ENCODE results near the gene MAN2A2. TPM values are rescaled to one million over a fixed set of nuclear protein-coding genes. Genes with fewer than 3 reads are reported as not detected.
A peak's percentile ranks its signal among the peaks of the same experiment; 100 is the strongest.

Gene MAN2A2
- total and polyA plus RNA-seq, 2 of the 8 experiments (the other 6 are each of a cell fraction or from before 2014, with no cell fraction given): 23.1 to 29.7 TPM

GRCh38 chr15:90932660-90932991, 29.5 kb downstream of the MAN2A2 start:
- peak overlapping the region in 2 of 4 experiments; percentile 58 to 82; a peak in 4 of 8 replicates for H3K4me3 ChIP-seq (ENCODE audit: extremely low read depth in 1 of 4, insufficient read depth in 2 of 4, low read depth in 3 of 4, low read length in 4 of 4)
- H2BK120ac ChIP-seq (replicated peaks; ENCODE audit: low read depth, low read length): no peak overlapping the region
- no peak overlapping the region for H4K5ac ChIP-seq (ENCODE audit: insufficient read length, low read depth, low read length)
- H3K14ac ChIP-seq (ENCODE audit: insufficient read length): no peak overlapping the region
- no peak overlapping the region; a peak in 1 of 7 replicates for H3K9ac ChIP-seq (replicated peaks in 1 of 4; ENCODE audit: extremely low read depth in 1 of 4, low read depth in 3 of 4, low read length in 3 of 4)
- no peak overlapping the region for H4K8ac ChIP-seq (ENCODE audit: extremely low read depth, insufficient read depth, low read length)
- peaks cover 0 to 4% (median 1%) of the 10 kb centered on the region in 4 experiments; a peak in 1 of 8 replicates for H3K36me3 ChIP-seq (ENCODE audit: control insufficient read depth in 2 of 4, insufficient read depth in 4 of 4, low read length in 3 of 4)
- no peak for TF ChIP-seq NANOG (IDR thresholded peaks at IDR 0.05; ENCODE audit: insufficient read depth, low read depth, low read length, poor library complexity, severe bottlenecking)
- no peak for TF ChIP-seq ATF2 (IDR thresholded peaks at IDR 0.05; ENCODE audit: low read length)
- TF ChIP-seq MAFK (IDR thresholded peaks at IDR 0.05; ENCODE audit: low read depth, low read length): no peak
- no peak for TF ChIP-seq CTBP2 (IDR thresholded peaks at IDR 0.05; ENCODE audit: borderline replicate concordance, insufficient read depth, insufficient read length, low read length)
- ChIA-PET CTCF (ENCODE audit: partially characterized antibody) (interaction anchor here (0.7 to 20.7 kb wide), 44 partner anchors 10 to 920 kb away, joined by 3 to 306 read pairs (median 5); partner anchors contain the start of genes BLM, FES, FURIN and MAN2A2), POLR2A (ENCODE audit: partially characterized antibody) (interaction anchor here (0.8 to 5.0 kb wide), 5 partner anchors 11 to 62 kb away, joined by 3 to 24 read pairs (median 12); partner anchors contain the start of genes MAN2A2 and RCCD1)
- no peaks in the 10 kb centered on the region for H3K79me2 ChIP-seq (ENCODE audit: control insufficient read depth in 1 of 2, insufficient read depth in 2 of 2, low read length in 2 of 2)
- peaks cover 11% of the 10 kb centered on the region; the same call in 1 of the 2 replicates for H3K23me2 ChIP-seq (ENCODE audit: low read depth, low read length)
- H3K9me3 ChIP-seq (ENCODE audit: insufficient read depth in 2 of 2, low read depth in 1 of 2, low read length in 1 of 2): no peaks in the 10 kb centered on the region
- H3K18ac ChIP-seq (ENCODE audit: extremely low read depth, low read length): no peak overlapping the region
- H2BK12ac ChIP-seq (ENCODE audit: low read depth, low read length): 0 out of 2 replicates have a peak overlapping the region, but pooled peaks have one; percentile 27
- no peak overlapping the region for H3K27ac ChIP-seq (ENCODE audit: low read depth, low read length)
- peak overlapping the region; percentile 47 to 93 for H3K4me2 ChIP-seq (ENCODE audit: insufficient read depth in 1 of 2, low read depth in 2 of 2, low read length in 2 of 2)
- FAIRE-seq: no peak
- no peak for DNase-seq (ENCODE audit: low read depth in 1 of 2, low spot score in 2 of 2)
- no peak overlapping the region for H3K56ac ChIP-seq (replicated peaks; ENCODE audit: insufficient read length, low read depth, low read length)
- no peaks in the 10 kb centered on the region; the same call in 1 of the 2 replicates for H3K79me1 ChIP-seq (ENCODE audit: low read depth, low read length)
- H2AK5ac ChIP-seq (ENCODE audit: low read depth, low read length): no peak overlapping the region
- no peak overlapping the region for H2BK15ac ChIP-seq (ENCODE audit: low read length)
- H4K91ac ChIP-seq (replicated peaks; ENCODE audit: insufficient read length, low read length): no peak overlapping the region
- peaks cover 0 to 13% (median 7%) of the 10 kb centered on the region in 4 experiments; a peak in 6 of 7 replicates for H3K4me1 ChIP-seq (replicated peaks in 1 of 4; ENCODE audit: control insufficient read depth in 3 of 4, insufficient read depth in 4 of 4, low read length in 3 of 4)
- WGBS, 2 experiments (ENCODE audit: extremely low coverage in 1 of 2, insufficient coverage in 1 of 2, insufficient read length in 1 of 2, insufficient replicate concordance in 2 of 2, low coverage in 1 of 2, low lambda C conversion rate in 2 of 2, missing lambda C conversion rate in 1 of 2): 45% methylated on average over 2 of the region's 5 CpGs; no CpG with 5 or more reads in 1 of the 2 experiments
- H2BK20ac ChIP-seq (ENCODE audit: low read length): no peak overlapping the region
- H3K23ac ChIP-seq (ENCODE audit: insufficient read length): no peak overlapping the region
- 0 out of 7 replicates have a peak, but pooled peaks cover 0 to 4% (median 0%) of the 10 kb centered on the region in 4 experiments for H3K27me3 ChIP-seq (replicated peaks in 1 of 4; ENCODE audit: control insufficient read depth in 3 of 4, extremely low read depth in 1 of 4, insufficient read depth in 3 of 4, low read length in 3 of 4)
- H2AFZ ChIP-seq (ENCODE audit: low read length): 0 out of 2 replicates have a peak overlapping the region, but pooled peaks have one; percentile 43
- peaks cover 0 to 1% of the 10 kb centered on the region in 2 experiments for H4K20me1 ChIP-seq (replicated peaks in 1 of 2; ENCODE audit: control insufficient read depth in 1 of 2, insufficient read depth in 2 of 2, low read length in 2 of 2)
- no peak overlapping the region for H2BK5ac ChIP-seq (ENCODE audit: low read depth, low read length)
- H3K4ac ChIP-seq (replicated peaks; ENCODE audit: insufficient read length, low read depth, low read length): no peak overlapping the region
